Activated CD4-positive, alpha-beta T cell treated with anti-CD3 and anti-CD28 coated beads, Interleukin-2, Interleukin-4, amounts not matched to agents 100 ng/mL and 50 ng/mL, durations not matched to agents 16 hours and 8 hours (primary cell): ENCODE data around the gene UBN2.

Experiments
- DNase-seq: peaks from one replicate; pipeline ENCODE4 v3.0.0-alpha.2; 2020; ENCODE audit warnings: low spot score

The UBN2 gene

DNA sequence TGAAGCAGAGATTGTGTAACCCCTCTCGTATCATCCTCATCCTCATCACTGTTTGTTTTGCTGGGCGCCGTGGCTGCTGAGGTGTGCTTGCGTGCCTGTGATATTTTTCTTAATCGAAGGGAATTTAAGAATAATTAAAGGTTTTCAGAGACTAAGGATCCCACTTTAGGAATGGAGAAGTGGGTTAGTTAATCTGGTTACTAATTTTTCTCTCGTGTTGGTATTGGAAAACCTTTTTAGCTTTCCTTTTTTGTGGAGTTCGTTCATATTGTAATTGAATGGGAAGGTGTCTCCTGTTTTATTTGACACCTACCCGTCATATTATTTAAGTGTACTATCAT, 1.3 kb downstream of the UBN2 start:
- DNase-seq: peak; percentile 42

DNA sequence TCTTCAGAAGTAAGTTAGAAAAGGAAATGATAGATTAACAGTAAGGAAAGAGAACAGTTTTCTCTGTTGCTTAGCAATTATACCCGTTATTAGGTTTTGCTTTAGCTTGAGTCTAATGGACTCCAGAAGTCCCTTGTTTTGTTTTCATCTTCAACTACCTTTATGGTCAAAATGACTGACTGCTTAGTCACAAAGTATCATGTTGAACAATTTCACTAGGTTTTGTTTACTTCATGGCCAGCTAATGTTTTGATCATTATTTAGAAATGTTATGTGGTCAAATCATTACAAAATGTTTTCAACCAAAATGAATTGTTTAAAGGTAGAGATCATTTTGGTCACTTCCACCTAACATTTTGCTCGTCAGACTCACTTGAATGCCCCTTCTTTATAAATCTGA, 1.9 kb downstream of the UBN2 start:
- DNase-seq: peak; percentile 27

DNA sequence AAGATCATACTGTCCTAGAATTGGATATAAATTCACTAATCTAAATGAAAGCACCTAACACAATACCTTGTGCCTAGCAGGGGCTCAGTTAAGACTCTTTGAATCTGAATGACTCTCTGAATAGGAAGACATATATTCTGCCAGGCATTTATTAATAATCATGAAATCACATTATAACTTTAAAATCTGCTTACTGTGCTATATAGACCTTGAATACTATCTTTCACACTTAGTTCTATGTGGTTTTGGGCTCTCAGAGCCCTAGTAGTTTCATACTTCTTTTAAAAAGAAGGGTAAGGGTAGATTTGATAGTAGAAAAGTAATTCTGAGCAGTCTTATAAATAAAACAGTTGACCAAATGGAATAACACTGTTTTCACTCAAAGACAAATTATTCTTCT, 10.2 kb downstream of the UBN2 start:
- no peak for DNase-seq

DNA sequence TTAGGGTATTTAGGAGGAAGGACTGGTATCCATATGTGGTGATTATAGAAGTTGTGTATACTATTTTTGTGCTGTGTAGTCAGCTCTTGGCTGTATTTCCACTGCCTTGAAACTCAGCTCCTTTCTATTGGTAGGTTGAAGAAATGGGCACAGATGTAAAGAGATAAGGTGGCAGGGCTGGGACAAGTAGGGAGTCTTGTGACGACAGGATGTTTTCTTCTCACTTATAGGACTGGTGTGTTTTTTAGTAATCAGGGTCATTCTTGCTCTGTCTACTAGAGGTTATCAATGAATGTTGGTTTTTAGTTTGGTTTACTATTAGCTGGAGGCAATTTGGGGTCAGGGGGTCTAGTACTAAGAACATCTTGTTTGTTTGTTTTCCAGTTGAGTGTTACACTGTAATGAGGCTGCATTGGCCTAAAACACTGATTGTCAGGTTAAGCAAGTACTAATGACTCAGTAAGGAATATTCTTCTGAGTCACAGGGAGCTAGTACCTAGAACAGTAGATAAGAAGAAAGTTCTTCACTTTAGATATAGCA, 11.8 kb downstream of the UBN2 start:
- DNase-seq: peak; percentile 72

DNA sequence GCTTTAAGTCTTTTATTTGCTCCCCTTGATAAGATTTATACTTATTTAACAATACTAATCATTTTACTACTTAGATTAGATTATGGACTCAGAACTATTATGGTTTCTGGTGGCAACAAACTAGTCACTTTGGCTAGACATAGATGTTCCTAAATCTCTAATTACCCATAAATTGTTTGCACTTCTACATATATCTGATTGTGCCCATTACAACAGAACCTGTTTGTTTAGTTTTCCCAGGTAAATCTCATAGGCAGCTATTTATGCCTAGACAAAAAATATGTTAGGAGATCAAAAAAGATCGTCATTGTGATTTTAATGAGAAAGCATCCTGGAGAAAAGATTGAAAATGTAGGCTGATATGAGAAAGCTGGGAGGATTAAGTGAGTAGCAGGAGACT, 14.4 kb downstream of the UBN2 start:
- DNase-seq: no peak

DNA sequence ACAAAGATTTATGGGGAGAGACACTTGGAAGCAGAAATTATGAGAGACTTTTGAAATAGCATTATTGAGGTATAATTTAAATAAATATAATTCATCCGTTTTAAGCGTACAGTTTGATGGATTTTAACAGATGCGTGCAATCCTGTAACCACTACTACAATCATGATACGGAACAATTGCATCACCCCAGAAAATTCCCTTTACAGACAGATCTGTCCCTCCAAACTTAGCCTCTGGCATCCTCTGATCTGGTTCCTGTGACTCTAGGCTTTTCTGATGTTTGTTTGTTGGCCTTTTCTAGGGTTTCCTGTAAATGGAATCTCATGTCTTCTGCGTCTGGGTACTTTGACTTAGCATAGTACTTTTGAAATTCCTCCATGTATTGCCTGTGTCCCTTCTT, 15.5 kb downstream of the UBN2 start:
- no peak for DNase-seq

DNA sequence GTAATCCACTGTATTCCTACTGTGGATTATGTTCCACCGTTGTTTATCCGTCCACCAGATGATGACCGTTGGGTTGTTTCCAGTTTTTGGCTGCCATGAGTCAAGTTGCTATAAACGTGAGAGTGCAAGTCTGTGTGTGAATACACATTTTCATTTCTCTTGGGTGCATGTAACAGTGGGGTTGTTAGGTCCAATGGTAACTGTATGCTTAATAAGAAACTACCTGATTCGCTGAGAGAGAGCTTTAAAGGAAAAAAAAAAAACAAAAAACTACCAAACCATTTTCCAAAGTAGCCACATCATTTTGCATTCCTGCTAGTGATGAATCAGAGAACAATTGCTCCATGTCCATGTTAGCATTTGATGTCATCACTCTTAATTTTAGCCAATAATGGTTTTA, 15.9 kb downstream of the UBN2 start:
- no peak for DNase-seq

DNA sequence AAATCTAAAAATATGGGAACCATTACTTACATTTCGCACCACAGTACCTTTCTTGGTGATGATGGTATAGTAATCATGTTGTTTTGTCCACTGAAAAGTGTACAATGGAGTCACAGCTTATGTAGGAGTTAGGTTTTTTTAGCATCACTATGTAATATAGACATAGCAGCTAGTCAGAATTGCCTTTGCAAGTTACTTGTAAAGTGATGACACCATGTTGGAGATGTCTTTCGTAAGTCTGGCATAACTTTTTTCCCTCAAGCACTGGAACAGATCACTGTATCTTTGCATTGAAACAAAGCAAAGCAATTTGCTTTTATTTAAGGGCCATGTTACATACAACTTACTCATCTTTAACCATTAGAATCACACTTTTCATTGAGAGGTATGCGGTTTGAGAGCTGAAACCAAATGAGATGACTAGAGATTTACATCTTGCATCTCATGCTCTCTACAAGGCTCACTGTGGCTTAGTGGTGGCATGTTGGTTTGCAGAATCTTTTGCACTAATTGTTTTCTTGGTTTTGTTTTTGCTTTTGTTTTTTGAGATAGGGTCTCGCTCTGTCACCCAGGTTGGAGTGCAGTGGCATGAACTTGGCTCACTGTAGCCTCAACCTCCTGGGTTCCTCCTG, 18.3 kb downstream of the UBN2 start:
- peak; percentile 51 for DNase-seq

DNA sequence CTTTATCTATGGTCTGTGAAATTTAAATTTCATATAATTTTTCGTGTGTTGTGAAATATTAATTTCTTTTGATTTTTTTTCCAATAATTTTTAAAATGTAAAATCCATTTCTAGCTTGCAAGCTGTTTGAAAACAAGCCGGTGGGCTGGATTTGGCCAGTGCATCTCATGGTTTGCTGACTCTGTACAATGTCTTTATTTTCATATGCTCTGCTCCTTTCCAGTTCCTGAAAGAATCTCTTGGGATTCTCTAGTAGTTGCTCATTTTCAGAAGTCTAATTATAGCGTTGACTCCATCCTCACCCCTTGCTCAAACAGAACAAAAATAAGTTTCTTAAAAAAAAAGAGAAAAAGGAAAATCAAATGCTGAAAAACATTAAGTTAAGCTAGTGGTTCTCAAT, 21.4 kb downstream of the UBN2 start:
- DNase-seq: no peak

DNA sequence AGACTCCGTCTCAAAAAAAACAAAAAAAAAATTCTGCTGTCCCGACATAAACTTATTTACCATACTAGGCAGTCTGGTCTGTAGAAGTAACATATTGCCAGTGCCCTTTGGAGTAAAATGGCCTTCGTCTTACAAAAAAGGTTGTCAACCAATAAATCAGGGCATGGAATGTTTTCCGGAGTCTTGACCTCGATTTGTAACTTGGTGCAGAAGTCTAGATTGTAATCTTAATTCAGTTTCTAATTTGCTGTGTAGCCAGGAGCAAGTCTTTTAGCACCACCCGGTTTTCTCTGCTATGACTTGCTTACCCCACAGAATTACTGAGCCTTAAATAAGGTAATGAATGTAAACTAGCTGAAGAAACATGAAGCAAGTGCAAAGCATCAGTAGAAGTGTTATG, 23.2 kb downstream of the UBN2 start:
- DNase-seq: no peak

DNA sequence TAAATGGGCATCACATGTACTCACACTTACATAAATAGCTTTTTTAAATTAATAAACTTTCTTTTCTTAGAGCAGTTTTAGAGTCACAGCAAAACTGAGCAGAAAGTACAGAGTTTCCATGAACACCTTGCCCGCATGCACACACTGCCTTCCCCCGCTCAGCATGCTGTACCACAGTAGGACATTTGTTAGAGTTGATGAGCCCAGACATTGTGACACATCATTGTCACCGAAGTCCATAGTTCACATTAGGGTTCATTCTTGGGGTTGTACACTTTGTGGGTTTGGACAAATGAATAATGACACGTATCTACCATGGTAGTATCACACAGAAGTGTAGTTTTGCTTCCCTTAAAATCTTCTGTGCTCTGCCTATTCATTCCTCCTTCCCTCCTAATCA, 23.7 kb downstream of the UBN2 start:
- no peak for DNase-seq

DNA sequence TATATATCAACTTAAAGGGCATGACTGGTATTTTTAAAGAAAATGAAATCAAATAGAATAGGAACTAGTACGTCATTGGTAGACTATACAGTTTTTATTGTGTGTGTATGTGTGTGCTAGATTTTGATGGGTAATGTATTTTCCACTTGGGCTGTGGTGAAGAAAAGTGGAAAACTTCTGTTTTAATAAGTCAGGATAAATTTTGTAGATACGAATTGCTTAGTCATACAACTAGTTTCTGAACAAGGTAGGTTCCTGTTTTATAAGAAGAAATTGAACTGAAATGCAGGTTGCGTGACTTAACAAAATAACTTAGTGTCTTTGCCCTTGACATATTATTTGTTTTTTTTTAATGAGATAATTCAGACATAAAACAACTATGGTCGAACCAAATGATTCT, 24.3 kb downstream of the UBN2 start:
- no peak for DNase-seq

DNA sequence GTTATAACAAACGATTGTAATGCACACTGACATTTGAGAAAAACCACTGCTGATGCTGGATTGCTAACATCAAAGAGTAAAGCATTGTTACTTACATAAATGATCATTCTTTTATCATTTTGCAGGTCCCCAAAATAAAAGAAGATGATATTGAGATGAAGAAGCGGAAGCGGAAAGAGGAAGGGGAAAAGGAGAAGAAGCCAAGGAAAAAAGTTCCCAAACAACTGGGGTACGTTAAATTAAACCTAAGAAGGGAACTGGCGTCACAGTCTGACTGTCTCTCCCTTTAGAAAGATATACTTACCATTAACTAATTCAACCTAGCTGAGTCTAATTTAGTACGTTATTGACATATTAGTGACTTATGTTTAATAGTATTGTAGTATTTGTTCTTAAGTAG, 28.1 kb downstream of the UBN2 start:
- DNase-seq: no peak

DNA sequence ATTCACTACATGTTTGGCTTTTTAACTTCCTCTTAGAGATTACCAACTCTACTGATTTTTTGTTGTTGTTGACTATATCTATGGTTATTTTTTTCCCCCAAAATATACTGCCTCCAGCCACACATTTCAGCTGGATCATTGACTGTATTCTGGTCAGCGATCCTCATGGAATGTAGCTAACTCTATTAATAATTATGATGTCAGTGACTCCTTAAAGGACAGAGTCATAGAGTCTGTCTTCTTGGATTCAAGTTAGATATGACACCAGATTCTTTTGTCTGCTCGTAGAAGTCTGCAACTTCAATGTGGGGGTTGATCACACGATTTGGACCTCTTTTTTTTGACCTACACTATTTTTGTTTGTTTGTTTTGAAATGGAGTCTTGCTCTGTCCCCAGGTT, 33.2 kb downstream of the UBN2 start:
- DNase-seq: no peak

DNA sequence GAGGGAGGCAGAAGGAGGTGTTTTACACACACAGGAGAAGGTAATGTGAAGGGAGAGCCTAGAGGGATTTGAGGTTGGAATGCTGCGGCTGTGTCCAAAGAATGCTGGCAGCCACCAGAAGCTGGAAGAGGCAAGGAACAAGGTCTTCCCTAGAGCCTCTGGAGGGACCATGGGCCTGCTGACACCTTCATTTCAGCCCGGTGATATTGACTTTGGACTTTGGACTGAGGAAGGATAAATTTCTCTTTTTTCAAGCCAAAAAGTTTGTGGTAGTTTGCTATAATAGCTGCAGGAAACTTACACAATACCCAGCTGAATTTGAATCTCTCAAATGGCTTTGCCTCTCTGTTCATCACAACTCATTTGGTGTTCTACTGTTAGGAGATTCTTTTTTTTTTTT, 34.6 kb downstream of the UBN2 start:
- DNase-seq: no peak

DNA sequence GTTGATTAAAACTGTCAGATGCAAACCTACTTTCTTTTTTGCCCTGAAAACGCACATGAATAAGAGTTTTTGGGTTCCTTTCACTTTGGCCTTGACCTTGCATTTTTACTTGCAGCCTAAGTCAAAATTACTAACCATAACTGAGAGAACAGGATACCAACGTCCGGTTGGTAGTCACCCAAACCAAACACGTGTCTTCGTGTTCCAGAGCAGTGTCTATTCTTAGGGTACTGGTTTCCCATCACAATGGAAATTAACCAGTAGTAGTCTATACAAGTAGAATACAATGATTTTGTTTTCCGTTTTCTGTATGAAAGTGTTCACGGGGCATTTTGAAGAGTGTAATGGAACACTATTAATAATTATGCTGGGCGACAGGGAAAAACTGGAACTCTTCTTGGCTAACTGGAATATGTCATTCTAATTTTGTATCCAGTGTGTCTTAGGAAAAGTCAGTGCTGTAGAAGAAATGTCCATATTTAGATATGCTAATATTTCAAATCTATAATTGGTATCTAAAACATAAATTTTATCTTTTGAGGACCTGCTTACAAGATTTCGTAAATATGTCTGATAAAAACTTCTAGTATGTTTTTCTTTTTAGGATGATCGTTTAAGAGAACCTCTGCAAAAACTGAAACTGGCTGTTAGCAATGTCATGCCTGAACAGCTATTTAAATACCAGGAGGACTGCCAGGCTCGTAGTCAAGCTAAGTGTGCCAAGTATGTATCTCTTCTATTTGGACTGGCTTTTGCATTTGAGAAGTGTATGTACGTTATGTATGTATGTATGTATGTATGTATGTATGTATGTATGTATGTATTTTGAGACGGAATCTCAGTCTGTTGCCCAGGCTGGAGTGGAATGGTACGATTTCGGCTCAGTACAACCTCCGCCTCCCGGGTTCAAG, 40.9 kb downstream of the UBN2 start:
- no peak for DNase-seq

DNA sequence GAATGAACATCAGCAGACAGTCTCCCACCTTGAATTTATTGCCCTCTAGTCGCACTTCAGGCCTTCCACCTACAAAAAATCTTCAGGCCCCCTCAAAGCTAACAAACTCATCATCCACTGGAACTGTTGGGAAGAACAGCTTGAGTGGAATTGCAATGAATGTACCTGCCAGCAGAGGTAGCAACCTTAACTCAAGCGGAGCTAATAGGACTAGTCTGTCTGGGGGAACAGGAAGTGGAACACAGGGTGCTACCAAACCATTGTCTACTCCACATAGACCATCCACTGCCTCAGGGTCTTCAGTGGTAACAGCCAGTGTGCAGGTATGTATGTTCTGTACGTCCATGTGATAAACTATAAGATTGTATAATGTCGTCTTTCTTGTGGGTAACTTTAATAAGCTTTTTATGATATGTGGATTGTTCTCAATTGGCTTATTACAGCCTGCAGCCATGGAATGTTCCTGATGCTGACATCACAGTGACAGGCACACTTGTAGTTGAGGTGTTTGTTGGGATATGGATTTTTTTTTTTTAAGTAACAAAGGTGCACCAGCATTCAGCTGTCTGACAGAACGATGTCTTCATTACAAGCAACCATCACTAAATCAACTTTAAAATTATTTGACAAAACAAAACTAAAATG, 53.3 kb downstream of the UBN2 start:
- no peak for DNase-seq

DNA sequence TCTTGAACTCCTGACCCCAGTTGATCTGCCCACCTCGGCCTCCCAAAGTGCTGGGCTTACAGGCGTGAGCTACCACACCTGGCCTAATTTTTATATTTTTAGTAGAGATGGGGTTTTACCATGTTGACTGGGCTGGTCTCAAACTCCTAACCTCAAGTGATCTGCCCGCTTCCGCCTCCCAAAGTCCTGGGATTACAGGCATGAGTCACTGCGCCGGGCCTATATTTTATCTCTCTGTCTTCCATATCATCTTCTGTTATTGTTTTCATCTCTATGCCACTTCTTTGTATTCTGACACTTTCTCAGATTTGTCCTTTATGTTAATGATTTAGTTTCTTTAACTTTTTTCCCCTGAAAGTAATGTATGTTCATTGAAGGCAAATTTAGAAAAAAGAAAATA, 55.1 kb downstream of the UBN2 start:
- no peak for DNase-seq

DNA sequence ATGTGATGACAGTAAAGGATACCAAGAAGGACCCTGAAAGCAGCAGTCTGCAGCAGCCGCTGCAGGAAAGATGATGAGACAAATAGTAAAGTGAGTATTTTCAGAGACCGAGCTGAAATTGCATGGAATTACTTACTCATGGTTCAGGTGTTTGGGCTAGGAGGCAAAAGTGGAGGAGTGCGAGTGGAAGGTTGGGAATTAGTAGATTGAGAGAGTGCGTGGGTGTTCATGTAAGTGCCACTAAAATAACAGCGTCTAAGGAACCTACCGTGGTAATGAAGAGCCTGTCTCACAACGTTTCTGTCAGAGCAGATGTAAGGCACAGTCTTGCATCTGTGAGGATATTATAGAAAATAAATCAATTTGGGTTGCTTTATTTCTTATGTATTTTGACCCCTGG, 61.8 kb downstream of the UBN2 start:
- no peak for DNase-seq

DNA sequence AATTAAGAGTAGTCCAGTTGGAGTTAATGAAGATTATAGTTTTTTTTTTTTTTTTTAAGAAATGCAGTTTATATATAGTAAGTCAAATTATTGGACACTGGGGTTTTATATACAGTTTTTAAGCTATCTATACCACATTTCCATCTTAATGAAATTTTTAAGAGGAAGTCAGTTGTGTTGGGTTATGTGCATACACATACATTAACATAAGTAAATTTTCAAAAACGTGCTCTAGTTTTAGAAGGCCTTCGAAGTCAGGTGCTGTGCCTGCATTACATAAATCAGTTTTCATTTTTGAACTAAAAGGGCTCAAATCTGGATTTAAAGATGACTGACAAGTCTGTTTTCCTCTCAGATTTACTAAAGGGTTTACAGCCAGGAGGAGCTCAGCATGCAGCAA, 62.5 kb downstream of the UBN2 start:
- no peak for DNase-seq

DNA sequence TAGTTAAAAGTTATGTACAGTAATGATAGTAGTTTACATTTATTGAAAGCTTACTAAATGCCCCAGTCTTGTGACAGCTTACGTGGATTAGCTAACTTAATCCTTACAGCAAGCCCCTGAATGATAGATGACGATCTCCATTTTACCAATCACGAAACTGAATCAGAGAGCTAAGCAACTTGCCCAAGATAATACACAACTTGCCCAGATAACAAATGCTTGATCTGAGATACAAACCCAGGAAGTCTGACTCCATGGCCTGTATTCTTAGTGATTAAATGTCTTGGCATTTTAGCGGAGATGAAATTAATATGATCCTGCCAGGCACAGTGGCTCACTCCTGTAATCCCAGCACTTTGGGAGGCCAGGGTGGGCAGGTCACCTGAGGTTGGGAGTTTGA, 63.2 kb downstream of the UBN2 start:
- no peak for DNase-seq

DNA sequence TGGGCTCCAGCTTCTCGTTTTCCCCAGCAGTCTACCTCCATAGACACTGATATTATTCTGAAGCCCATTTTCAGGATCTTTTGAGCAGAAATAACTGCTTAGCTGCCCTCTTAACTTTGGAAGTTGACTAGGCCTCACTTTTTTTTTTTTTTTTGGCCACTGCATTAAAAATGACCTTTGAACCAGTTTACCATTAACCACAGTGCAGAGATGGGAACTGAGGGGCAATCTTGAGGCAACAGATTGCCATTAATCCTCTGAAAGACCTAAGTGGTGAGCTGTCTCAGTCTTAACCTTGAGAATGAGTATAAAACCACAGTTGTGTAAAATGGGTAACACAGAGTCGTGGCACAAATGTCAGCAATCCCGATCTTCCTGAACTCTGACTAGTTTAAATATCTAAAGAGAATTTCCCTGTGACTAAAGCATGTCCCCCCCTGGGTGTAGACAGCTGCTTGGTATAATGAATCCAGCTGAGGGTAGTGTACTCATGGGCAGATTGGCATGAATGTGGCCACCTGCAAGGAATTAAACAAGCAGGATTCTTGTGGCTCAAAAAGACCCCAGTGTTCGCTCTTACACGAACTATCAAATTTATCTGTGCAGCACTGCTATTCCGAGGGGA, 64.0 kb downstream of the UBN2 start:
- DNase-seq: no peak

DNA sequence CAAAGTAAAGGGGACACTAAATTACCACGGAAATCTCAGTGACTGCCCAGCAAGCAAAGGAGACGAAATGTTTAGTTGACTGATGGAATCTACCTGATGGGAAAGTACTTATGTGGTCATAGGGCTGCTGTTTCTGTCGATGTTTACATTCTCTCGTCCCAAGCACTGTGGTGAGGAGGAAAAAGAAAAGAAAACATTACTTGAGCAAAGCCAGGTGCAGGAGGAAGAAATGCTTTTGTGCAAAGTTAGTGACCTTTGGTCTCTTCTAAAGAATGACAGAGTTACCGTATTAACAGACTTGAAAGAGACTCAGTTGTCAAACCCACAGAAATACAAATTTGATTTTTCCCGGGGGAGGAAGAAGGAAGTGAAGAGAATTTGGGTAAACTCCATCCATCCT, 66.8 kb downstream of the UBN2 start:
- no peak for DNase-seq
